Mesothelial cell of epicardium (in vitro differentiated cells): ENCODE measurements around the gene CCSER2. TPM values are rescaled to one million over a fixed set of nuclear protein-coding genes. Genes with fewer than 3 reads are reported as not detected.

Experiments
- DNase-seq, 2 experiments: peaks; one replicate each; pipeline ENCODE4 v3.0.0; 2021; ENCODE audit warnings: low spot score in 2 of 2; ENCODE audit not compliant: unreplicated experiment in 2 of 2
- H3K27ac Mint-ChIP-seq: 2 replicates; pipeline ENCODE4 v1.8.0; 2021; ENCODE audit warnings: mixed read lengths
- H3K27me3 Mint-ChIP-seq: 2 replicates; pipeline ENCODE4 v1.8.0; 2021; ENCODE audit warnings: low read depth, mixed read lengths
- H3K36me3 Mint-ChIP-seq: 2 replicates; pipeline ENCODE4 v1.8.0; 2021; ENCODE audit warnings: mixed read lengths
- H3K4me1 Mint-ChIP-seq: 2 replicates; pipeline ENCODE4 v1.8.0; 2021; ENCODE audit warnings: mixed read lengths
- H3K4me3 Mint-ChIP-seq: 2 replicates; pipeline ENCODE4 v1.8.0; 2021; ENCODE audit warnings: mild to moderate bottlenecking, moderate library complexity, mixed read lengths
- H3K9me3 Mint-ChIP-seq: 2 replicates; pipeline ENCODE4 v1.8.0; 2021; ENCODE audit warnings: mixed read lengths
- CTCF ChIP-seq: fragments of 200-600 bp; sonication (generic); IDR thresholded peaks from one replicate; pipeline ENCODE4 v1.5.0; 2021; ENCODE audit warnings: antibody characterized with exemption; ENCODE audit not compliant: unreplicated experiment
- total RNA-seq: library from RNA; stranded (reverse); gene quantifications from 3 replicates; pipeline ENCODE4 v1.2.1, GENCODE V29; 2021

Gene CCSER2
- total RNA-seq, 1 donor from 2014 or later, result 37.1 TPM

- H3K4me1 Mint-ChIP-seq, result peaks cover 5% of the 10 kb centered on the region
- no peak overlapping the region for H3K27ac Mint-ChIP-seq
- peaks cover 16% of the 10 kb centered on the region for H3K36me3 Mint-ChIP-seq
- no peak for DNase-seq
- H3K4me3 Mint-ChIP-seq, result no peak overlapping the region
- H3K9me3 Mint-ChIP-seq, result peaks cover 3% of the 10 kb centered on the region
- H3K27me3 Mint-ChIP-seq, result no peaks in the 10 kb centered on the region
- no peak for TF ChIP-seq CTCF
Observed at GRCh38 chr10:84368828-84369227, 40.4 kb downstream of the CCSER2 start.

GRCh38 chr10:84370283-84370682, 41.9 kb downstream of the CCSER2 start:
- Mint-ChIP-seq H3K4me1 (peaks cover 9% of the 10 kb centered on the region), H3K27ac (no peak overlapping the region), H3K4me3 (no peak overlapping the region), H3K9me3 (peaks cover 3% of the 10 kb centered on the region), H3K36me3 (peaks cover 16% of the 10 kb centered on the region), H3K27me3 (no peaks in the 10 kb centered on the region)
- DNase-seq, result no peak
- no peak for TF ChIP-seq CTCF

GRCh38 chr10:84371944-84372343, 43.6 kb downstream of the CCSER2 start:
- no peak overlapping the region for H3K27ac Mint-ChIP-seq
- no peak overlapping the region for H3K4me3 Mint-ChIP-seq
- no peaks in the 10 kb centered on the region for H3K27me3 Mint-ChIP-seq
- peaks cover 16% of the 10 kb centered on the region for H3K36me3 Mint-ChIP-seq
- no peak for DNase-seq
- TF ChIP-seq CTCF, result no peak
- H3K9me3 Mint-ChIP-seq, result peaks cover 3% of the 10 kb centered on the region
- peaks cover 12% of the 10 kb centered on the region for H3K4me1 Mint-ChIP-seq

- H3K27ac Mint-ChIP-seq, result no peak overlapping the region
- H3K4me3 Mint-ChIP-seq, result no peak overlapping the region
- no peak for DNase-seq
- no peaks in the 10 kb centered on the region for H3K27me3 Mint-ChIP-seq
- peaks cover 12% of the 10 kb centered on the region for H3K4me1 Mint-ChIP-seq
- H3K36me3 Mint-ChIP-seq, result peaks cover 16% of the 10 kb centered on the region
- H3K9me3 Mint-ChIP-seq, result peaks cover 3% of the 10 kb centered on the region
- TF ChIP-seq CTCF, result no peak
Observed at GRCh38 chr10:84373000-84373399, 44.6 kb downstream of the CCSER2 start.

GRCh38 chr10:84374455-84374854, 46.1 kb downstream of the CCSER2 start:
- no peaks in the 10 kb centered on the region for H3K9me3 Mint-ChIP-seq
- peaks cover 12% of the 10 kb centered on the region for H3K4me1 Mint-ChIP-seq
- peaks cover 16% of the 10 kb centered on the region for H3K36me3 Mint-ChIP-seq
- H3K4me3 Mint-ChIP-seq, result no peak overlapping the region
- no peak overlapping the region for H3K27ac Mint-ChIP-seq
- no peak for TF ChIP-seq CTCF
- DNase-seq, result no peak
- H3K27me3 Mint-ChIP-seq, result no peaks in the 10 kb centered on the region

- Mint-ChIP-seq H3K36me3 (peaks cover 16% of the 10 kb centered on the region), H3K9me3 (no peaks in the 10 kb centered on the region), H3K27ac (no peak overlapping the region), H3K4me3 (no peak overlapping the region), H3K27me3 (no peaks in the 10 kb centered on the region), H3K4me1 (peaks cover 12% of the 10 kb centered on the region)
- no peak for DNase-seq
- peak; percentile 58 for TF ChIP-seq CTCF
Observed at GRCh38 chr10:84375011-84375410, 46.6 kb downstream of the CCSER2 start.
